22Rv1 (cell line): ENCODE results near the gene PPP1R12B.

Experiments
- CTCF ChIP-seq: fragments of 450-650 bp; IDR thresholded peaks from 2 replicates; pipeline ENCODE4 v1.5.1; 2017; ENCODE audit warnings: mild to moderate bottlenecking
- ZFX ChIP-seq: fragments of 450-650 bp; IDR thresholded peaks from 2 replicates; pipeline ENCODE4 v1.6.1; 2017; ENCODE audit warnings: antibody characterized with exemption, borderline replicate concordance

- TF ChIP-seq CTCF (peak; percentile 78), ZFX (no peak)
Measured at GRCh38 chr1:202600432-202601041, 252.0 kb downstream of the PPP1R12B start.
